Stimulated activated naive CD8-positive, alpha-beta T cell treated with anti-CD3 and anti-CD28 coated beads, Interleukin-15, Interleukin-2, amounts not matched to agents 100 ng/mL and 50 ng/mL, for 24 hours (primary cell): ENCODE results near the gene THBS2.
"Not testable (repeated sequence)": the region's sequence is repeated elsewhere in the genome, so short reads cannot be mapped to it uniquely, and the experiment has no call there.

Source experiments
- H3K27ac Mint-ChIP-seq: one replicate; pipeline ENCODE4 v1.8.0; 2021; ENCODE audit warnings: mild to moderate bottlenecking, mixed read lengths
- H3K27me3 Mint-ChIP-seq: one replicate; pipeline ENCODE4 v1.8.0; 2021; ENCODE audit warnings: mixed read lengths
- H3K36me3 Mint-ChIP-seq: one replicate; pipeline ENCODE4 v1.8.0; 2021; ENCODE audit warnings: low read depth, mixed read lengths
- H3K4me1 Mint-ChIP-seq: one replicate; pipeline ENCODE4 v1.8.0; 2021; ENCODE audit warnings: low read depth, mixed read lengths
- H3K4me3 Mint-ChIP-seq: one replicate; pipeline ENCODE4 v1.8.0; 2021; ENCODE audit warnings: mild to moderate bottlenecking, mixed read lengths
- H3K9me3 Mint-ChIP-seq: one replicate; pipeline ENCODE4 v1.8.0; 2021; ENCODE audit warnings: mixed read lengths

The THBS2 gene

DNA sequence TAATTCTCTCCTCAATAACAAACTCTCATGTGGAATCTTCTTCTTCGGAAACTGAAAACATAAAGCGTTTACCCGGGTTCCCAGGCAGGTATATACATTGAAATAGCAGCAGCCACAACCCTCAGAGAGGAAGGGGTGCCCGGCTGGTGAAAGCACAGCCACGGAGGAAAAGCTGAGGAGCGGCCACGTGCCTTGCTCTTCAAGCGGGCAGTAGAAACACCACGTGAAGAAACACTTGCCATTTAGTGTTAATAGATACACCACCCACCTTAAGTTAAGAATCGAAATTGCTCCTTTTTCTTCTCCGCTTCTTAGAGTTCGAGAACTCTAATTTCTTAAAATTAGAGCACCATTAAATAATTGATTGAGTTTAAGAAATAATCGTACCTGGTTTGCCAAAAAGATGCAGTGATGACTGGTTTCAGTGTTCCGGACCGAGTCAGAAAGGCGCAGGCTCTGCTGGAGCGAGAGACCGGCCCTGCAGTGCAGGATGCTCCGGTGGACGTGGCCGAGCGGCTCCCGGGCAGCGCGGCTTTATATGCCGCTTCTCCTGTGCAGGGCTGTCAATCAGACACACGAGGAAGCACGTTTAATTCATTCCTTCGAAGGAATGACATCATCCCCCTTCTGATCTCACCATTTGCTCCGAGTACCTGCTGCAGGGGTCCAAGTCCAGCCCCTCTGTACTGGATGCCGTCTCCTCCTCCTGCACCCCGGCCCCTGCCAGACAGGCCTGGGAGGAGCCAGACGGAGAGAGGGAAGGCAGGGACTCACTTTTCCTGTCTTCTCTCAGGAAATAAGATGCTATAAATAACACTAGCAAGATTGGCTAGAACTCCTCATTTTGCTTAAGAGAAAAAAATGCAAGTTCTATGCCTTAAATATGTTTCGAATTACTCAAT is at the start of gene THBS2:
THBS2 (minus strand) TSS at position 510 of the 902 bp plus-strand sequence. CDS start 3,062 bp downstream, outside the sequence.
- Mint-ChIP-seq H3K9me3 (no peaks in the 10 kb centered on the region), H3K36me3 (no peaks in the 10 kb centered on the region), H3K4me1 (peaks cover 17% of the 10 kb centered on the region), H3K27me3 (peaks cover 66% of the 10 kb centered on the region), H3K4me3 (peak within 1 kb of the TSS; percentile 28), H3K27ac (no peak within 1 kb of the TSS)

DNA sequence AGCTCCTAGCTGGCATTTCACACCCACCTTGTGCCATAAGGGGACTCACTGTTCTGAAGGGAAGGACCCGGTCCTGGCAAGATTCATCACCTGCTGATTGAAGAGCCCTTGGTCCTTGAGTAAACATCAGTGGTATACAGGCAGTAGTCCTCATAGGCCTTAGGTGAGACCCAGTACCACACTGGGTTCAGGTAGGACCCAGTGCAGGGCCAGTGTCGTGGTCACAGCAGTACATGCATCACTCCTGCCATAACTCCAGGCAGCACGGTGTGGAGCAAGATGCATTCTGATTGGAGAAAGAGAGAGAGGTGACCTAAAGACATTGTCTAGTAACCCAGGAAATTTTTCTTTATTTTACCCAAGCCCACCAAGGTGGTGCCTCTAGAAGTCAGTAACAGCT is 49.1 kb upstream of the THBS2 start:
- Mint-ChIP-seq H3K27ac (no peak overlapping the region), H3K27me3 (peaks cover 28% of the 10 kb centered on the region), H3K9me3 (peaks cover 4% of the 10 kb centered on the region), H3K4me3 (no peak overlapping the region), H3K36me3 (no peaks in the 10 kb centered on the region), H3K4me1 (no peaks in the 10 kb centered on the region)

DNA sequence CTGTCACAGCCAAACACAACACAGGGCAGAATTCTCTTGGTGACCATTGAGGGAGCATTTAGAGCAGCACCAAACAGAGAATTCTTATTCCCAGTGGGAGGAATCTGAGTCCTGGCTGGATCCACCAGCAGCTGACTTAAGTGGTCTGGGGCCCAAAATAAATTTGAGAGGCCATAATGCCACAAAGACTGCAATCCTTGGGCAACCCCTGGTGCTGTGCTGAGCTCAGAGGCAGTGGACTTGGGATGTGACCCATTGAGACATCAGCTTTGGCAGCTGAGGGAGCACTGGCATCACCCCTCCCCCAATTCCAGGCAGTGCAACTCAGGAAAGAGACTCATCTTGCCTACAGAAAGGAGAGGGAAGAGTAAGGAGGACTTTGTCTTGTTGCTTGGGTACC is 48.6 kb upstream of the THBS2 start:
- Mint-ChIP-seq H3K4me3 (no peak overlapping the region), H3K36me3 (no peaks in the 10 kb centered on the region), H3K27me3 (peaks cover 28% of the 10 kb centered on the region), H3K4me1 (no peaks in the 10 kb centered on the region), H3K27ac (no peak overlapping the region), H3K9me3 (peaks cover 4% of the 10 kb centered on the region)

DNA sequence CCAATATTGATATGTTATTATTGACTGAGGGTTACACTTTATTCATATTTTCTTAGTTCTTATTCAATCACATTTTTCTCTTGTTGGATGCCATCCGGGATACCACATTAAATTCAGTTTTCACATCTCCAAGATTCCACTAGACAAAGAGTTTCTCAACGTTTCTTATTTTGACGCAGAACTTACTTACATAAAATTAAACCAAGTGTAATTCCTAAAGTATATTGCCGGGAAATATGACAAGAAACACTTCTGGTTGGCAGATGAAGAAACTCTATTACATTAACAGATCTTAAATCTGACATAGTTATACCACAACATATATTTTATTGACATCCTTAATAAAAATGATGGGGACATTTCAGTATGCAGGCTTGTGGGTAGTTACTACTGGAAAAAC is 47.3 kb upstream of the THBS2 start:
- H3K9me3 Mint-ChIP-seq: peaks cover 4% of the 10 kb centered on the region
- H3K27ac Mint-ChIP-seq: no peak overlapping the region
- no peaks in the 10 kb centered on the region for H3K36me3 Mint-ChIP-seq
- H3K4me3 Mint-ChIP-seq: no peak overlapping the region
- peaks cover 25% of the 10 kb centered on the region for H3K27me3 Mint-ChIP-seq
- no peaks in the 10 kb centered on the region for H3K4me1 Mint-ChIP-seq

DNA sequence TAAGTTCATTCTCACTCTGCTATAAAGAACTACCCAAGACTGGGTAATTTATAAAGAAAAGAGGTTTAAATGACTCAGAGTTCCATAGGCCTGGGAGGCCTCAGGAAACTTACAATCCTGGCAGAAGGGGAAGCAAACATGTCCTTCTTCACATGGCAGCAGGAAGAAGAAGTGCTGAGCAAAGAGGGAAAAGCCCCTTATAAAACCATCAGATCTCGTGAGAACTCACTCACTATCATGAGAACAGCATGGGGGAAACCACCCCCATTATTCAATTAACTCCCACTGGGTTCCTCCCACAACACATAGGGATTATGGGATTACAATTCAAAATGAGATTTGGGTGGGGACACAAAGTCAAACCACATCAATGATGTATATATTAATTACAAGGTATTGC is 45.0 kb upstream of the THBS2 start:
- H3K9me3 Mint-ChIP-seq, H3K27ac Mint-ChIP-seq, H3K4me1 Mint-ChIP-seq, H3K4me3 Mint-ChIP-seq, H3K36me3 Mint-ChIP-seq: not testable (repeated sequence)
- H3K27me3 Mint-ChIP-seq: peaks cover 10% of the 10 kb centered on the region

DNA sequence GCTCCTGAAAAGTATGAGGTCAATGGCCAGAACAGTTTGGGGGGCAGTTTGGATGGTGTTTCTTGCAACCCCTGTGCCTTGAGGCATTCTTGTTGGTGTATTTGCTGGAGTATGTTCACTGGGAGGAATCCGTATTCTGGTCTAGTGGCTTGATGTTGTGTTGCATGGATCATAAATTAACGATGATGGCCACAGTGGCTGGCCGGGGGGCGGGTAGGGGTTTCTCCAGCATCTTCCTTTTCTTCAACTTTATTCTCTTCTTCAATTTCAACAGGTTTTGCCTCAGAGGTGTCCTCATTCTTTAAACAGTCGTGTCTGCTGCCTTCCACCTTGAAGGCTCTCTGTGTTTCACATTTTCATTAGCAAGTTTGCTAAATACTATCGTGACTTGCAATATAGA is 43.0 kb upstream of the THBS2 start:
- Mint-ChIP-seq H3K4me1 (no peaks in the 10 kb centered on the region), H3K4me3 (no peak overlapping the region), H3K36me3 (no peaks in the 10 kb centered on the region), H3K27me3 (no peaks in the 10 kb centered on the region), H3K9me3 (no peaks in the 10 kb centered on the region), H3K27ac (no peak overlapping the region)

DNA sequence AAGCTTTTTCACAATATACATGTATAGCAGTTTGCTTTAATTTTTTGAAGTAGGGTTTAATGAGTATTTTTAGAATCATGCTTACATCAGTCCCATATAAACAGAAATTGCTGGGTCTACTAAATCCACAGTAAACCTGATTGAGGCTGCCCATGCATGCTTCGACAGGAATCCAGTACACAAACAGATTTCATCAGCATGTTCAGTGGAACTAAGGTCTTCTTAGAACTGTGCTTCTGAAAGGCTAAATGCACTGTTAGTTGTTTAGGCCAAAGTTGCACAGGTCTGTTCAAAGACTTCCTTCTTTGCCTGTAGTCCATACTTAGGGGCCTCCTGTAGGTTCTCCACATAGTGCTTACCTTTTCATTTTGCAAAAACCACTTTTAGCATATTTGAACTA is 42.5 kb upstream of the THBS2 start:
- Mint-ChIP-seq H3K27ac (no peak overlapping the region), H3K4me3 (no peak overlapping the region), H3K9me3 (no peaks in the 10 kb centered on the region), H3K36me3 (no peaks in the 10 kb centered on the region), H3K4me1 (no peaks in the 10 kb centered on the region), H3K27me3 (no peaks in the 10 kb centered on the region)

DNA sequence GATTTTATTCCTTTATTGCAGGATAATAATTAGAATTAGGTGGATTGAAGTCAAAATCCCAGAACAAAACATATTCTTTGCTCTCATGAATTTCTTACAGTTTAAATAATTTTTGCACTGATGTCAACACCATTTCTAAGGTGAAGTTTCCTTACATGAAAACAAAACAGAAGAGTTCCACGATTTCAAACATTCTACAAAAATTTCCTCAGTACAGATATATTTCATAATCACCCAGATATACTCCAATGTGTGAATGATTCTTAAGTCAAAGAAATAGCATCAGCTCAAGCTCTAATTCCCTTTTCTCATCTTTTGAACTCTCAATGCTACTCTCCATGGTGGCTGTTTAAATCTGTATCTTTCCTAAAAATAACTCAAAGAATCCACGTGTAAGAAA is 39.5 kb upstream of the THBS2 start:
- H3K27ac Mint-ChIP-seq: no peak overlapping the region
- no peaks in the 10 kb centered on the region for H3K9me3 Mint-ChIP-seq
- no peaks in the 10 kb centered on the region for H3K4me1 Mint-ChIP-seq
- H3K4me3 Mint-ChIP-seq: no peak overlapping the region
- no peaks in the 10 kb centered on the region for H3K27me3 Mint-ChIP-seq
- H3K36me3 Mint-ChIP-seq: no peaks in the 10 kb centered on the region

DNA sequence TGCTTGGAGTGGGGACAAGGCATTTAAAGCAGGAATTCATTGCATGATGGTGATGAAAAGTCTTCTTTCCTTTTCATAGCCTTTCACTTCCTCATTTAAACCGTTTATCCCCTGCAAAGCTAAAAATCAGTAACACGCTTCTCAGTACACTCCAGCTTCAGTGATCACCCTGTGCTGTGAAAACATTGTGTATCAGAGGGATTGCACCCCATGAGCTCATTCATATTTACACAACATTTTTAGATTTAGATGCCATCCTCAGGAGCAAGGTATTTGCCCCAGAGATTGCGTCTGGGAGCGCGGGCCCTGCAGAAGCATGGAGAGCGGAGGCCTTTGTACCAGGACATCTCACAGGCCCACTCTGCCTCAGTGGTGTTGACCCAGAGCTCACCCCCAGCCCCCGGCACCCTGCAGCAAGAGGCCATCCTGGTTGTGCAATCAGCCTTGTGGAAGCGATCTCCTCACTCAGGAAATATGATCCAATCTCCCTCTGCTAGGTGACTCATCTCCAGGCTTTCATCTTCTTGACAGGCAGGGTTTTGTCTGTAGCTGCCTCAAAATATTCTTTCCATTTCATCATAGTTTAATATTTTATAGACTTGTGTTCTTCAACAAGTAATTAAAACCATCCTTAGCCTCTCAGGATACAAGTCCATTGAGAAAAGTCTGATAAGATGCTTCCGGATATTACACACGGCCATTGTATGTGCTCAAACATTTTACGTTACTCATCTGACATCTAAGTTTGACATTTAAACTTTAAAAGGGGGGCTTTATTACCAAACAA is 38.9 kb upstream of the THBS2 start:
- H3K27ac Mint-ChIP-seq: no peak overlapping the region
- no peak overlapping the region for H3K4me3 Mint-ChIP-seq
- H3K36me3 Mint-ChIP-seq: no peaks in the 10 kb centered on the region
- no peaks in the 10 kb centered on the region for H3K9me3 Mint-ChIP-seq
- H3K27me3 Mint-ChIP-seq: no peaks in the 10 kb centered on the region
- H3K4me1 Mint-ChIP-seq: no peaks in the 10 kb centered on the region

DNA sequence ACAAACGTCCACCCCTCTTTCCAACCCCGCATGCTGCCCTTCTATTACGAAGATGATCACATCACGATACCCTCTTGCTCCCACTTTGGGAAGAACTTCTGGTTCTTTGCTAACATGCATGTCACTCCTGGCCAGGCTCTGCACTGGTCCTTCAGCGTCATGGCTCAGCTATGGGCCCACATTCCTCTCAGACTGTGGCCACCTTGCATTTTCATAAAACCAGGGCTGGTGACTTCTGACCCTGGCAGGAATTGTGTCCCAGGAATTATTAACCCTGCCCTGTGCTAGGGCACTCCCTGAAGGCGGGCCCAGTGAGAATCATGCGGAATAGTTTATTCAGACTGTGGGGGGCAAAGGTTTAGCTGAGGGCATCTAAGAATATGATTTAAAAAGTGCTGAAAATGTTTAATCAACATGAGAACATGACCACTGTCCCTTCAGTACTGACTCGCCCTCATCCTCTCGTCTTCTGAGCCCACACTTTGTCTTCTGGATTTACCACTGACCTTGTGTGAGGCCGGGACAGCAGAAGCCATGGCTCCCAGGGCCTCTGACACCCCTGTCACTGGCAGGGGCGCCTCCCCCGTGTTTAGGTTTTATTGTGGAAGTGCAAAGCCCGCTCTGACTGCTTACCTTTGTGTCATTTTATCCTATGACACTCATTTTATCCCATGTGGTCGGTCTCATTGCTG is 38.1 kb upstream of the THBS2 start:
- H3K27me3 Mint-ChIP-seq: no peaks in the 10 kb centered on the region
- no peak overlapping the region for H3K27ac Mint-ChIP-seq
- no peaks in the 10 kb centered on the region for H3K9me3 Mint-ChIP-seq
- H3K36me3 Mint-ChIP-seq: no peaks in the 10 kb centered on the region
- no peak overlapping the region for H3K4me3 Mint-ChIP-seq
- H3K4me1 Mint-ChIP-seq: no peaks in the 10 kb centered on the region

DNA sequence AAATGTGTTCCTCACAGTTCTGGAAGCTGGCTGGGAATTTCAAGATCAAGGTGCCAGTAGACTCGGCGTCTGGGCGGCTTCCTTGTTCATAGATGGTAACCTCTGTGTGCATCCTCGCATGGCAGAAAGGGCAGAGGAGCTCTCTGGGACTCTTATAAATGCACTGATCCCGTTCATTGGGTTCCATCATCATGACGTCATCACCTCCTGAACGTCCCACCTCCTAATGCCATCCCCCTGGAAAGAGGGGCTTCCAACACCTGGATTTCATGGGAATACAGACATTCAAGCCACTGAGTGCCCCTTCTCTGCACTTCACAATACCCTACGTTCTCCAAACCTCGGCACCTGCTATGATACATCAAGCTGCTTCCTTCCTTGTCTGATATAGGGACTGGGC is 37.5 kb upstream of the THBS2 start:
- Mint-ChIP-seq H3K36me3 (no peaks in the 10 kb centered on the region), H3K9me3 (no peaks in the 10 kb centered on the region), H3K4me1 (no peaks in the 10 kb centered on the region), H3K4me3 (no peak overlapping the region), H3K27me3 (no peaks in the 10 kb centered on the region), H3K27ac (no peak overlapping the region)

DNA sequence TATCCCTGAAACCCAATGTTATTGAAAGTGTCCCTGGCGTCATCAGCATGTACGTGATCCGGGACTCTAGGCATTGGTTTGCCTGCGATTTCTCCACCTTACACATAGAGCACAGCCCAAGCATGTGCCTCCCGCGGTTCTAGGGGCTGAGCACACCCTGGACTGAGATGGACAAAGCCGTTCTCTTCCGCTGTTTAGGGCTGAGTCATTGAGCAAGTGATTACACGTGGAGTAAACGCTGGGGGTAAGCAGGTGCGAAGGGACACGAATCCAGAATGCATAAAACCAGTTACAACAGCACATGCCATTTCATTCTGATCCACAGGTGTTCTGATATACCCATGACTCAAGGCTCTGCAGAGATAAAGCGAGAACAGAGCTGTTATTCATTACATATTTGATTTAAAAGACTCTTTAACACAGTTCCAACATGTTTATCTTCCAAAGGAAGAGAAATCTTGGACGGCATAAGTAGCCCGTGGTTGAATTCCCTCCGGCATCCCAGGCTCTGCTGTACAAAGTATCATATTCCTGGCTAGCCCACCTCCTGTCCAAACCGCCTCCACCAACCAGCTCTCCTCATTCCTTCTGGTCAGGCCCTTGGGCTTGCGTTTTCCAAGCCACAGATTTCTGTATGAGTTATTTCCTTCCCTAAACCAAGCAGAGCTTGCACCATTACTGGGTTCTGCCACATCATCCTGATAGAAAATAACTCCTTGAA is 36.1 kb upstream of the THBS2 start:
- no peak overlapping the region for H3K4me3 Mint-ChIP-seq
- H3K4me1 Mint-ChIP-seq: no peaks in the 10 kb centered on the region
- no peaks in the 10 kb centered on the region for H3K36me3 Mint-ChIP-seq
- H3K27me3 Mint-ChIP-seq: no peaks in the 10 kb centered on the region
- no peak overlapping the region for H3K27ac Mint-ChIP-seq
- no peaks in the 10 kb centered on the region for H3K9me3 Mint-ChIP-seq

DNA sequence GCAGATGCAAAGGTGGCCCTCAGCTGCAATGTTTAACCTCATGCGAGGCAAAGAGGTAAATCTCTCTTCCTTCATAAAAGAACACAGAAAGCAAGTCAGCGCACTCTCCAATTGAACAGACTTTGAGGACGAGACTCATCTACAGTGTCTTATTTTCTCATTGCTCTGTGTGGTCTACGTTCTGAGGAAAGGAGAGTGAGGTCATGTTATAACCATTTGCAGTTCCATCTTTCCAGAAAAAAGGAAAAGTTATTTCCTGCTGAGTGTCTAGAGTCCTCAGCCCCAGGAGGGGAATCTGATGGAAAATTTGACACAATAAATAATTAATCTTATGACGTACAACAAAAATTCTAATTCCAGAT is 35.6 kb upstream of the THBS2 start:
- no peaks in the 10 kb centered on the region for H3K4me1 Mint-ChIP-seq

DNA sequence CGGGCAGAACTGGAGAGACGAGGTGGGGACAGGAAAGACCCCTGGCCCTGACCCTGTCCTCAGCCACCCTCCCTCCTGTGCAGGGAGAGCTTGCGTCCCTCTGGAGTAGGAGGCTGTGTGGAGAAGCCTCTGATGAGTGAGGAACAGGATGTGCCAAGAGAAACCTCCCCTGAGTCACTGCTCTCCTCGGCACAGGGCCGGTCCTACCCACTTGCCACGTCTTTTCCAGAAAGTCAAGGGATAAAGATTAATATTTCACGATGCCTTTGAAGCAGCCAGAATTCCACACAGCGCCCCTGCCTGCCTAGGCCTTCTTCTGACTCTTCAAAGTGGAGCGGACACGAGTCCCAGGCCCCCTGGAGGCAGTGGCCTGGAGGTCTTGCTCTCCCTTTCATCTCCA is 34.9 kb upstream of the THBS2 start:
- Mint-ChIP-seq H3K27me3 (no peaks in the 10 kb centered on the region), H3K27ac (no peak overlapping the region), H3K4me1 (no peaks in the 10 kb centered on the region), H3K4me3 (no peak overlapping the region), H3K36me3 (no peaks in the 10 kb centered on the region), H3K9me3 (no peaks in the 10 kb centered on the region)

More for the DNA sequence above, 35.6 kb upstream of the THBS2 start:
- Mint-ChIP-seq H3K36me3 (no peaks in the 10 kb centered on the region), H3K27ac (no peak overlapping the region), H3K4me3 (no peak overlapping the region), H3K27me3 (no peaks in the 10 kb centered on the region), H3K9me3 (no peaks in the 10 kb centered on the region)
